GM18868 (cell line): ENCODE results near the gene GADL1.

Experiments used
- ATAC-seq: cut with Tn5 transposase; IDR thresholded peaks from one replicate; pipeline ENCODE4 v1.9.1; 2021; ENCODE audit warnings: mild to moderate bottlenecking, moderate library complexity; ENCODE audit not compliant: unreplicated experiment

GADL1 gene, protein sequence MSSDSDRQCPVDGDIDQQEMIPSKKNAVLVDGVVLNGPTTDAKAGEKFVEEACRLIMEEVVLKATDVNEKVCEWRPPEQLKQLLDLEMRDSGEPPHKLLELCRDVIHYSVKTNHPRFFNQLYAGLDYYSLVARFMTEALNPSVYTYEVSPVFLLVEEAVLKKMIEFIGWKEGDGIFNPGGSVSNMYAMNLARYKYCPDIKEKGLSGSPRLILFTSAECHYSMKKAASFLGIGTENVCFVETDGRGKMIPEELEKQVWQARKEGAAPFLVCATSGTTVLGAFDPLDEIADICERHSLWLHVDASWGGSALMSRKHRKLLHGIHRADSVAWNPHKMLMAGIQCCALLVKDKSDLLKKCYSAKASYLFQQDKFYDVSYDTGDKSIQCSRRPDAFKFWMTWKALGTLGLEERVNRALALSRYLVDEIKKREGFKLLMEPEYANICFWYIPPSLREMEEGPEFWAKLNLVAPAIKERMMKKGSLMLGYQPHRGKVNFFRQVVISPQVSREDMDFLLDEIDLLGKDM

GRCh38 chr3:30894521-30895251 is at the start of gene GADL1:
GADL1 (minus strand) TSS chr3:30894661; CDS start chr3:30894614, 47 bp downstream.
- no peak for ATAC-seq

DNA sequence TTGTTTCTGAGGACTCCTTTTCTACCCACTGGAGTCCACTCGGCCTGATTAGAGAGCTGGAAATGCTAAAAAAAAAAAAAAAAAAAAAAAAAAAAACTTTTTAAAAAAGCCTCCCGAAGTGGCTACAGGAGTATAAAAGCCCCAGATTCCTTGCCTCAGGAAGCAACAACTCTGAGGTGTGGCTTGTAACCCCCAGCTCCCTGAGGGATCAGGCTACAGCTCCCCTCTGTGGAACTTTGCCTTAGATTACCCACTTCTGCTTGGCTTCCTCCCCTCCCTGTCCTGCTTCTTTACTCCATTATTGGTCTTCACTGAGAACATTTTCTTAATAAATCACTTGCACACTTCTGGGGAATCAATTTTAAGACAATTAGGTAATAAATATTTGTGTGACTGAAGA is 49.7 kb upstream of the GADL1 start:
- no peak for ATAC-seq

- no peak for ATAC-seq
These were observed 48.7 kb upstream of the GADL1 start for GRCh38 chr3:30943206-30943605.

DNA sequence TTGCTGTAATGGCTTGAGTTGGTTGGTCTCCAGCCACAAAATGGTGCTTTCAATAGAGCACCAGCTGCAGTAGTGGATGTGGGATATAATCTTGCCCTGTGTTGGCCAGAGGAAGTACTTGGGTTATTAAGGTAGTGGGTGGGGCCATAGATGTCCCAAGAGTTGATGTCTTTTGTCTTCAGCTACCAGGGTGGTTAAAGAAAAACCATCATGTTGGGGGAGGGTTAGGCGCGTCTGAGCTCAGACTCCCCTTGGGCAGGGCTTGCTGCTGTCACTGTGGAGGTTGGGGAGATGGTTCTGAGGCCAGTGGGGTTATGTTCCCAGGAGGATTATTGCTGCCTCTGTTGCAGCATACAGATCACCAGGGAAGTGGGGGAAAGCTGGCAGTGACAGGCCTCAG is 46.9 kb upstream of the GADL1 start:
- no peak for ATAC-seq

- no peak for ATAC-seq
These were observed 46.3 kb upstream of the GADL1 start for GRCh38 chr3:30940740-30941139.

DNA sequence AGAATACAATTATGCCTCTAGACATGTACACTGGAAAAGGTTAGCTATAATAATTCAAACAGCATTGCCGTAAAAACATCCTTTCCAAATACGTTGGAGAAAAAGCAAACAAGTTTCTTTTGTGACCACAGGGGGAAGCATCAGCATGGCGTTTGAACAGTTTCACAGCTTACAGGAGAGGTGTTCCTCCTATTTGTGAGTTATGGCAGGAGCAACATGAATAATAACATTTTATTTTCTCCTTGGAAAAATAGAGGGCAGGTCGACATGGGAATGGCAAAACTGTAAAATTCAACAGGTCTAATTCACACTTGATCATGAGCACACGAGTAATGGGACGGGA is 39.7 kb upstream of the GADL1 start:
- ATAC-seq, result no peak

GRCh38 chr3:30933478-30934207 is 39.2 kb upstream of the GADL1 start:
- ATAC-seq, result no peak

DNA sequence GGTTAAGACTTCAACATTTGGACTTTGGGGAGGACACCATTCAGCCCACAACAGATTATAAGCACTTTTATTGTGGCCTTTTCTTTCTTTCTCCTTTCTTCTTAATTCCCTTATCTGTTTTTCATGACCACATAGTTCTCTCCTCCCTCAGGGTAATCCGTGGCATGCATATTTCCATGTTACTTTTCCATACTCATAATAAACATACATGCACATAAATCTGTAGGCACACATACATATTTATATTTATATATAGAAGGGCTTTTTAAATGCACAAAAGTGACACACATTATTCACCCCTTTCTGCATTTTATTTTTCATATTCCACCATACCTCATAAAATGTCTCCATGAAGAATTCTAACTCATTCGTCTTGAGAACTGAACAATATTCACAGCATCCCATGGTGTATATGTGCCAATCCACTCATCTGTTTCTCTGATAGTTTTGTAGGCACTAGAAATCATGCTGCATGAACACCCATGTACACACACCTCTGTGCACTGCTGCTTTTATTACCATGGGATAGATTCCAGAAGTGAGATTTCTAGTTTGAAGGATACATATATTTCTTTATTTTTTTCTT is 38.1 kb upstream of the GADL1 start:
- ATAC-seq, result no peak

GRCh38 chr3:30924763-30925162 is 30.3 kb upstream of the GADL1 start:
- no peak for ATAC-seq

GRCh38 chr3:30919564-30919963 is 25.1 kb upstream of the GADL1 start:
- ATAC-seq, result no peak

GRCh38 chr3:30918761-30919160 is 24.3 kb upstream of the GADL1 start:
- ATAC-seq, result no peak

- ATAC-seq, result no peak
These were observed 21.3 kb upstream of the GADL1 start for GRCh38 chr3:30915782-30916181.

DNA sequence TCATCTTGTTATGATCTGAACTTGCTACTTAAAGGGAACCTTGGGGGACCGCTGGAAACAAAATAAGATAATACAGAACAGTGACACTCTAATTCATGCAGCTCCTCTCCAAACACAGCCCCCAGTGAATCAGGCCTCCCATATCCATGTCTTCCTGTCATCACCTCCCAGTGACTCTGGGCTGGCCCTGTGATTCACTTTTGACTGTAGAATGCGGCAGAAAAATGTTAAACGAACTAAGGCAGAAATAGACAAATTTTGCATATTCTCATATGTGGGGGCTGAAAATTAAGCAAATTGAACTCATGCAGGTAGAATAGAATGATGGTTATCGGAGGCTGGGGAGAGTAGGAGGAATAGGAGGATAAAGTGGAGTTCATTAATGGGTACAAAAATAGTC is 20.2 kb upstream of the GADL1 start:
- ATAC-seq, result no peak

DNA sequence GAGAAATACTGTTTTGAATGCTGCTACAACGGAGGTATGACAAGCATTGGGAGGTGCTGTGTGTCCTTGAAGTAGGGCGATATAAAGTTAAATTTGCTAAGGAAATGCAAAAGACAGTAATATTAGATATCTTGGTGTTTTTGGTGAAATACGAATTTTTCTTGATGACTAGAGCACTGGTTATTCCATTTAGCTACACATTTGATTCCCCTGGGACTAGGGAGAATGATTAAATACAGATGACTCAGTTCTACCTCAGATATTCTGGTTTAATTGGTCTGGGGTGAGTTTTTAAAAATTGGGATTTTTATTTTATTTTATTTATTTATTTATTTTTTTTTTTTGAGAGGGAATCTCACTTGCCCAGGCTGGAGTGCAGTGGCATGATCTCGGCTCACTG is 18.7 kb upstream of the GADL1 start:
- no peak for ATAC-seq

- ATAC-seq, result no peak
These were observed 17.8 kb upstream of the GADL1 start for GRCh38 chr3:30912301-30912700.

DNA sequence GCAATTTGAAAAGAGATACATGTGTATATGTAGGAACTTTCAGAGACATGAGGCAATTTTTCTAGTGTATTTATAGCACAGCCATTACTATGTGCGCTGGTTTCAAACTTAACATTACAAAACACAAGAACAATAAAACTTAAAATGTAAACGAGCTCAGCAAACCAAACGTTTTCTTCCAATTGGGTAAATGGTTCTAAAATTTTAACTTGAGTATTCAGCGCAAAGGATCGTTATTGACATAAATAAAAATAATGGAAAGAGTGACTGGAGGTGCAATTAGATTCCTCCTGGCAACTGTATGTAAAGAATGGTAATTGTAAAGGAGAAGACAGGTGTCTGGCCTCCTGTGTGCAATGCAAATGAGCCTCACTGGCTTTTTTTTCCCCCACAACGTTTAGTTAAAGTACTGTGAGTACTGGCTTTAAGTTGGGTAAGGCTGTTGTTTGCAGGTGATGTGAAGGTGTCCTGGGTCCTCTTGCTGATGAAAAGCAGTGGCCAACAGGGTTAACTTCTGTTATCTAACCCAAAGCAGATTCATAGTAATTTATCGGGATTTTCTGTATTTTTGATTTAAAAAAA is 14.1 kb upstream of the GADL1 start:
- ATAC-seq, result no peak

DNA sequence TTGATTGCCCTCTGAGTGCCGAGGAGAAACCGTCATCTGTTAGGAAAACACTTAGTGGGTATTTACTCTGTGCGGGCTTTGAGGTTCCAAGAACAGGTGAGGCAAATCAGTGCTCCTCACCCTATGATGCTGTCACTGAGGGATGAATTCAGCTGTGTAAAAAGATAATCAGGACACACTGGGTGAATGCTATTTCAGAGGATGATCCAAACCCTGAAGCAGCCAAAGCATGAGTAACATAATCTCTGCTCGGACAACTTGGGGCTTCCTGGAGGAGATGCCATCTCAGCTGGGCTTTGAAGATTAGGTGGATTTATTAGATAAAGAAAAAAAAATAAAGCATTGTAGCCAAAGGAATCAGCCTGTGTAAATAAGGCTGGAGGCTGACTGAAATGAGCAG is 10.5 kb upstream of the GADL1 start:
- ATAC-seq, result no peak

DNA sequence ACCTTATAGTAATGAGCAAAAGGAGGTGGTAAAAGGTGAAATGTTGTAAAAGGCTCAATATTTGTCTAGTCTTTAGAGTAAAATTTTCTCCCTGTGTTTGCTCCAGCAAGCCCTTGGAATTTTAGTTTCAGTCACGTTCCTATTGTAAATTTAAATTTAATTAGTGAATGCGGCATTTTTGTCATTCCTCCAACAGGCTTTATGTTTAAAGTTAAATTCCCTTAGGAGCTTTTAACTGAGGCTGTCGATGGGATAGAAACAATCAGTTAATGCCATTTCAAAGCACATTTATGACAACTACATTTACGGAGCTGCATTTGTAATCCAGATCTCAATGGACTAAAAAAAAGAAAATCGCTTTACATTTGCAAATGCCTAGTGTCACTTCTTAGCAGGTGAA is 868 bp upstream of the GADL1 start:
- no peak for ATAC-seq

DNA sequence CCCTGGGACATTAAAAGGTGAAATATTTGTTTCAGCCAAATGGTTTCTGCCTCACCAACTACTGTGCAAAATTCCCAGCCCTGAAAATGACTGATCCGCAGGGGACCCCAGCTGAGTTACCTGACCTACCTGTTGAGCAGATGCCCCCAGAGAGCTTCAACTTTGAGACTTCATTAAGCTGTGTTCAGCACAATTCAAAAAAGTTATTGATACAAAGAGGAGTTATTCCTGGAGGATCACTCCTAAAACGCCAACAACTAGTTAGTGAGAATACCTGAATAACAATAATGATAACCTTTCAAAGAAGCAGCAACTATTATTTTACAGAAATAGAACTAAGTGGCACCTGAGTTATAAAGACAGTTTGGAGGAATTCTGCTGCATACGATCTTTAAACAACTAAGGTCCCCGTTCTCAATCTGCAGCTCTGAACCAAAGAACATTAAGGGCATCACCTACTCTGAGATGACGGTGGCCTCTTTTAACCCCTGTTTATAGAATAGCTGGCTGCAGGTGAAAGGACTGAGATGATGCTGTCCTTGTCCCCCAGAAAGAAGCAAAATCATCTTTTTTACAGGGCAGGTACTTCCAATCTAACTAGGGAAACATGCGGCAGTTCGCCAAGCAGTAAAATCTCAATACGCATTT is 659 bp downstream of the GADL1 start:
- no peak for ATAC-seq

GRCh38 chr3:30890907-30891306 is 3.6 kb downstream of the GADL1 start:
- ATAC-seq, result no peak
